CD4-positive, CD25-positive, alpha-beta regulatory T cell (primary cell): Measurements from ENCODE around the gene DDX31. TPM values are rescaled to one million over a fixed set of nuclear protein-coding genes. Genes with fewer than 3 reads are reported as not detected.
A peak's percentile ranks its signal among the peaks of the same experiment; 100 is the strongest.

Source experiments
- ATAC-seq, 2 donors: fragments of 150-1000 bp; cut with Tn5 transposase; one replicate each; pipeline ENCODE4 v1.10.0; 2021; ENCODE audit warnings: low read depth in 2 of 2, moderate number of reproducible peaks in 2 of 2, moderate library complexity in 1 of 2
- DNase-seq, 3 donors: peaks; one replicate each; pipeline versions ENCODE4 v3.0.0 to v3.0.0-alpha.2; 2012 to 2022; ENCODE audit warnings: mixed read lengths in 1 of 3
- H3K27ac ChIP-seq: one replicate; pipeline ENCODE4 v1.7.0; 2013; ENCODE audit warnings: mild to moderate bottlenecking, low read length; ENCODE audit not compliant: insufficient read depth, poor library complexity, severe bottlenecking
- H3K27me3 ChIP-seq: one replicate; pipeline ENCODE4 v1.7.0; 2013; ENCODE audit warnings: low read length; ENCODE audit not compliant: control insufficient read depth, insufficient read depth
- H3K36me3 ChIP-seq: one replicate; pipeline ENCODE4 v1.7.0; 2013; ENCODE audit warnings: mild to moderate bottlenecking, low read length, moderate library complexity; ENCODE audit not compliant: control insufficient read depth, insufficient read depth
- H3K4me1 ChIP-seq: 2 replicates; pipeline ENCODE4 v1.7.0; 2013; ENCODE audit warnings: mild to moderate bottlenecking, low read length; ENCODE audit not compliant: insufficient read depth, control insufficient read depth, poor library complexity, severe bottlenecking
- H3K4me3 ChIP-seq: one replicate; pipeline ENCODE4 v1.7.0; 2013; ENCODE audit warnings: low read depth, mild to moderate bottlenecking, low read length, moderate library complexity
- H3K9me3 ChIP-seq, 2 experiments: 1 replicate in 1 of 2; 2 replicates in 1 of 2; pipeline ENCODE4 v1.7.0; 2013; ENCODE audit warnings: low read length in 2 of 2, mild to moderate bottlenecking in 1 of 2, moderate library complexity in 1 of 2; ENCODE audit not compliant: control insufficient read depth in 2 of 2
- H3K27ac Mint-ChIP-seq, 3 donors: one replicate each; pipeline ENCODE4 v1.8.0; 2020 to 2022; ENCODE audit warnings: mild to moderate bottlenecking in 3 of 3, mixed read lengths in 3 of 3, moderate library complexity in 2 of 3
- H3K27me3 Mint-ChIP-seq: one replicate; pipeline ENCODE4 v1.8.0; 2022; ENCODE audit warnings: mild to moderate bottlenecking, mixed read lengths
- H3K36me3 Mint-ChIP-seq: one replicate; pipeline ENCODE4 v1.8.0; 2020; ENCODE audit warnings: mixed read lengths
- H3K4me1 Mint-ChIP-seq, 4 donors: one replicate each; pipeline ENCODE4 v1.8.0; 2020 to 2022; ENCODE audit warnings: mixed read lengths in 4 of 4, mild to moderate bottlenecking in 1 of 4
- H3K4me3 Mint-ChIP-seq, 4 donors: one replicate each; pipeline ENCODE4 v1.8.0; 2020 to 2022; ENCODE audit warnings: mild to moderate bottlenecking in 4 of 4, mixed read lengths in 4 of 4, moderate library complexity in 3 of 4
- H3K9me3 Mint-ChIP-seq, 7 donors: one replicate each; pipeline ENCODE4 v1.8.0; 2020 to 2022; ENCODE audit warnings: mixed read lengths in 7 of 7, mild to moderate bottlenecking in 3 of 7, moderate library complexity in 2 of 7
- polyA plus RNA-seq, 4 donors: library from polyadenylated mRNA; unstranded; fragments of 300-500 nt; fragmentation: Illumina TruSeq; gene quantifications; one replicate each; pipeline ENCODE4 v1.2.3, GENCODE V29; 2021
- total RNA-seq: library from RNA; stranded (reverse); gene quantifications from one replicate; pipeline ENCODE4 v1.2.3, GENCODE V29; 2022

The DDX31 gene
- total and polyA plus RNA-seq, 5 donors from 2014 or later: 7.1 to 12.1 (median 7.3) TPM

DNA sequence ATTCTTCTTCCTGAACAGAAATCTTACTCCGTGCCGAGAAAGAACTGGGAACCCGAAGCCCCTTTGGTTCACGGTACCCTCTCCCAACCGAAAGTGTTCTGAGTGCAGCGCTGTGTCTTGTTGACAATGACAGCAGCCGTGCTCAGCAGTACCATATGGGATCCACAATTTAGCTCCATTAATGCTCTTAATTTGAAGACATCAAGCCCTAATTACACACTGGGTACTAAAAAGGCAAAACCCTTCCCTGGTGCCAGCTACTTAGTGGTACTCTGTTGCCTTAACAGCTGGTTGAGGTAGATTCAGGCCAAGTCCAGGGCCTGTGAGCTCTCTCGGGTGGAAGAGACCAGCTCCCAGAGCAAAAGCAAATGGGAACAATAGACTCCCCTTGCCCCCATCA is 24.5 kb downstream of the DDX31 start:
- peaks cover 70% of the 10 kb centered on the region for H3K36me3 Mint-ChIP-seq
- no peak overlapping the region for H3K4me3 Mint-ChIP-seq
- H3K4me1 Mint-ChIP-seq: no peaks in the 10 kb centered on the region
- no peak overlapping the region for H3K4me3 ChIP-seq
- no peaks in the 10 kb centered on the region for H3K9me3 Mint-ChIP-seq
- no peaks in the 10 kb centered on the region for H3K9me3 ChIP-seq
- no peaks in the 10 kb centered on the region for H3K4me1 ChIP-seq
- no peaks in the 10 kb centered on the region for H3K27me3 ChIP-seq
- no peak overlapping the region for H3K27ac ChIP-seq
- ATAC-seq: no peak
- H3K36me3 ChIP-seq: peaks cover 77% of the 10 kb centered on the region
- no peaks in the 10 kb centered on the region for H3K27me3 Mint-ChIP-seq
- H3K27ac Mint-ChIP-seq: peak overlapping the region in 1 of 3 donors; percentile 20
- no peak for DNase-seq

DNA sequence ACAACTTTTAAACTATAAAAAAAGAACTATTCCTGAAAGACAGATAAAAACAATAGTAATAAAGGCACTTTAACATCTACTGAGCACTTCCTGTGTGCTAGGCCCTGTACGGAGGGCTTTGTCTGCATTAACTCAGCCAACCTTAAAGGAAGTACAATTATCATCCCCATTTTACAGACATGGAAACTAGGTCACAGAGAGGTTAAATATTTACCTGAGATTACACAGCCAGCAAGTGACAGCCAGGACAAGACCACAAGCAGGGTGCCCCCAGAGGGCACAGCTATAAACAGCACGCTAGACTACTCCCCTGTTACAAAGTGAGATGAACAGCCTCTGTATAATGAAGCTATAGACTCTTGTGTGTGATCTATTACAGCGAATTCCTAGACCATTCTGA is 25.5 kb downstream of the DDX31 start:
- peaks cover 73% of the 10 kb centered on the region for H3K36me3 Mint-ChIP-seq
- no peaks in the 10 kb centered on the region for H3K27me3 ChIP-seq
- H3K27ac Mint-ChIP-seq: peak overlapping the region in 1 of 3 donors; percentile 14
- H3K27ac ChIP-seq: no peak overlapping the region
- H3K36me3 ChIP-seq: peaks cover 83% of the 10 kb centered on the region
- H3K9me3 ChIP-seq: no peaks in the 10 kb centered on the region
- H3K4me1 ChIP-seq: no peaks in the 10 kb centered on the region
- no peak overlapping the region for H3K4me3 Mint-ChIP-seq
- ATAC-seq (peak in 1 of 2 donors; percentile 37), DNase-seq (peak in 2 of 3 donors; percentile 8 to 21)
- no peaks in the 10 kb centered on the region for H3K9me3 Mint-ChIP-seq
- no peaks in the 10 kb centered on the region for H3K27me3 Mint-ChIP-seq
- H3K4me1 Mint-ChIP-seq: no peaks in the 10 kb centered on the region
- no peak overlapping the region for H3K4me3 ChIP-seq

DNA sequence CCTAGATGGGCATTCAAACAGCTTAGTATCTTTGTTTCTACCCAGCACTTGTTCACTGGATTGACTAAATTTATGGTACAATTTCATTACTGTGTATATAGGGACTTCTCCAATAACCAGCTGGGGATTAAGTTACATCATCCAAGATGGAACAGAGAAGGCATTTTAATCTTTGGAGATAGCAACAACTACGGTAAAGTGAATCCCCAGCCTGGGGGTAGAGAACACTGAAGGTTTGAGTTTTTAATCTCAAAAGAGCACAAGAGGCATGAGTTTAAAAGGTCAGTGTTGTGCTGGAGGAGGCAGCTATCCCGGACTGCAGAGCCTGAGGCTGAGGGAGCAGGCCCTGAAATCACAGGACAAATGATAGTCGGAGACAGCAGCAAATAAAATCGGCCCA is 28.6 kb downstream of the DDX31 start:
- Histone ChIP-seq H3K27me3 (no peaks in the 10 kb centered on the region), H3K4me3 (no peak overlapping the region), H3K9me3 (no peaks in the 10 kb centered on the region), H3K36me3 (peaks cover 72% of the 10 kb centered on the region), H3K27ac (no peak overlapping the region), H3K4me1 (no peaks in the 10 kb centered on the region)
- H3K27ac Mint-ChIP-seq: peak overlapping the region in 1 of 3 donors; percentile 74
- H3K27me3 Mint-ChIP-seq: no peaks in the 10 kb centered on the region
- H3K4me1 Mint-ChIP-seq: no peaks in the 10 kb centered on the region
- no peak for ATAC-seq
- no peaks in the 10 kb centered on the region for H3K9me3 Mint-ChIP-seq
- no peak for DNase-seq
- peaks cover 62% of the 10 kb centered on the region for H3K36me3 Mint-ChIP-seq
- H3K4me3 Mint-ChIP-seq: no peak overlapping the region

DNA sequence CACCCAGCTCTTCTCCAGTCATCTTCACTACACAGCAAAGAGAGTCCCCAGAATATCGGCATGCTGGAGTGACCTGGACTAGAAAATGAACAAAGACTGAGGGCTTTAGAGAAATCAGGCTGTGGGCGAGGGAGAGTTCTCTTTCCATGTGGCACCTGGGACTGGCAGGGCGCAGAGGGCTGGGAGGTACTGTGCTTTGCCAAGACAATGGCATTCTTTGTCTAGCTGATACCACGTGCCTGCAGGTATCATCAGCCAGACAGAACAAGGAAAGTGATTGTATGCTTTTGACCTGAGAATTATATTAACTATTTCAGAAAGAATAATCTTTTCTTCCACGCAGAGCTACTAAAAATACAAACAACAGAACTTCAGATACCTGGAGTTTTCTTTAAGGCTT is 30.5 kb downstream of the DDX31 start:
- H3K4me3 Mint-ChIP-seq: no peak overlapping the region
- no peaks in the 10 kb centered on the region for H3K9me3 Mint-ChIP-seq
- H3K27ac Mint-ChIP-seq: peak overlapping the region in 1 of 3 donors; percentile 20
- Histone ChIP-seq H3K4me1 (no peaks in the 10 kb centered on the region), H3K27me3 (no peaks in the 10 kb centered on the region), H3K36me3 (peaks cover 57% of the 10 kb centered on the region), H3K4me3 (no peak overlapping the region), H3K27ac (no peak overlapping the region), H3K9me3 (no peaks in the 10 kb centered on the region)
- H3K27me3 Mint-ChIP-seq: no peaks in the 10 kb centered on the region
- no peak for ATAC-seq
- peaks cover 48% of the 10 kb centered on the region for H3K36me3 Mint-ChIP-seq
- no peaks in the 10 kb centered on the region for H3K4me1 Mint-ChIP-seq
- DNase-seq: no peak

DNA sequence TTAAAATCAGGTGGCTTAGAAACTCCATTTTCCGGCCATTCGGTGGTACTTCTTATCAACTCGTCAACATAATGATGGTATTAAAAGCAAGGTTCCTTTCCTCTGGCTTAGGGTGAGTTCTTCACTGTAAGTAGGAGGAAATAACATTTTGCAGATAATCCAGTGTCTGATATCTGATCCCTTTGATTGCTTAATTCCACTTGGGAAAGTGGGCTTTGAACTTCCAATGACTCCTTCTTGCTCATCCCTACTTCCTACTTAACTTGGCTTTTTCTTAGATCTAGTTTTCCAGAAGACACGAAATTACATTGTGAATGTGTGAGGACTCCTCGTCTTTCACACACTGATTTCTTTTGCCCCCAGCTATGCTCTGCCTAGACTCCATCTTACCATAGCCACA is 31.5 kb downstream of the DDX31 start:
- Mint-ChIP-seq H3K9me3 (no peaks in the 10 kb centered on the region), H3K4me3 (no peak overlapping the region), H3K27ac (no peak overlapping the region), H3K4me1 (peaks cover 0 to 2% (median 0%) of the 10 kb centered on the region in 4 donors), H3K36me3 (peaks cover 46% of the 10 kb centered on the region), H3K27me3 (no peaks in the 10 kb centered on the region)
- DNase-seq: no peak
- Histone ChIP-seq H3K4me1 (no peaks in the 10 kb centered on the region), H3K4me3 (no peak overlapping the region), H3K9me3 (no peaks in the 10 kb centered on the region), H3K27ac (no peak overlapping the region), H3K36me3 (peaks cover 56% of the 10 kb centered on the region), H3K27me3 (no peaks in the 10 kb centered on the region)
- ATAC-seq: no peak

DNA sequence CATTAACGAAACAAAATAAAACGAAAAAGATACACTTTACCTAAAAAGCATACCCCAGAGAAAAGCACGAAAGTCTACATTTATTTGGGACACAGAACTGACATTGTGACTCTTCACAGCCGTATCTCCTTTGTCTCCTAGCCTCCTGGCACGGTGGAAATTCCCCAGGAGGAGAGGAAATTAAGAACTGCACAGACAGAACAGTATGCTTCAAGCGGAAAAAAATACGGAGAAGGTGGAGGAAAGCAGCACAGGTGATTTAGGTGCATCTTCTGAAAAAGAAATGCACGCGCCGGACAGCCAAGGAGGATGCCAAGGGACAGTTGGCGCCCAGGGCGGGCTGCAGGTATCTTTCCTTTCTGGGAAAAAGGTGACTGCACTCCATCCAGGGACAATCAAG is 32.0 kb downstream of the DDX31 start:
- H3K4me1 Mint-ChIP-seq: peaks cover 0 to 3% (median 0%) of the 10 kb centered on the region in 4 donors
- no peak overlapping the region for H3K27ac ChIP-seq

DNA sequence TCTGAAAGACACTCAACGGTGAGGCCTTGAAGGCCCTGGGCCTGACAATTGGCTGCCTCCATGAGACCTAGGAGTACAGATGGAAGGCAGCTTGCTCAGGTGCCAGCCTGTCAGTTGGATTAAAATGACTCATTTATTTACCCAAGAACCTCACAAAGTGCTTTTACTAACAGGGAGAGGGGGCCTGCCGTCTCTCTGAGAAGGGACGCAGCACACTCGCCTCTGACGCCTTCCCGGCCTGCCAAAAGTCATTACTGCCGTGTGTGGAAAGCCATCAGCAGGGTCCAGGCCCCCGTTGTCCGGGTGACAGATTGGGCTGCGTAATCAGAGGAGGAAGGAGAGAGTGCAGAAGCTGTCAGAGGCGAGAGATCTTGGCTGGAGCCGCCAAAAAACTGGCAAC is 32.4 kb downstream of the DDX31 start:
- Mint-ChIP-seq H3K4me3 (no peak overlapping the region), H3K27ac (no peak overlapping the region), H3K4me1 (peaks cover 0 to 4% (median 0%) of the 10 kb centered on the region in 4 donors), H3K9me3 (no peaks in the 10 kb centered on the region), H3K27me3 (no peaks in the 10 kb centered on the region), H3K36me3 (peaks cover 47% of the 10 kb centered on the region)
- Histone ChIP-seq H3K27me3 (no peaks in the 10 kb centered on the region), H3K27ac (no peak overlapping the region), H3K36me3 (peaks cover 53% of the 10 kb centered on the region), H3K9me3 (no peaks in the 10 kb centered on the region), H3K4me3 (no peak overlapping the region), H3K4me1 (no peaks in the 10 kb centered on the region)
- ATAC-seq (no peak), DNase-seq (no peak)

More for the DNA sequence above, 32.0 kb downstream of the DDX31 start:
- no peaks in the 10 kb centered on the region for H3K9me3 Mint-ChIP-seq
- H3K36me3 ChIP-seq: peaks cover 52% of the 10 kb centered on the region
- ATAC-seq (no peak), DNase-seq (no peak)
- peak overlapping the region in 1 of 3 donors; percentile 16 for H3K27ac Mint-ChIP-seq
- H3K9me3 ChIP-seq: no peaks in the 10 kb centered on the region
- no peaks in the 10 kb centered on the region for H3K4me1 ChIP-seq
- H3K4me3 ChIP-seq: no peak overlapping the region
- H3K27me3 ChIP-seq: no peaks in the 10 kb centered on the region
- H3K36me3 Mint-ChIP-seq: peaks cover 46% of the 10 kb centered on the region
- H3K4me3 Mint-ChIP-seq: no peak overlapping the region
- H3K27me3 Mint-ChIP-seq: no peaks in the 10 kb centered on the region

DNA sequence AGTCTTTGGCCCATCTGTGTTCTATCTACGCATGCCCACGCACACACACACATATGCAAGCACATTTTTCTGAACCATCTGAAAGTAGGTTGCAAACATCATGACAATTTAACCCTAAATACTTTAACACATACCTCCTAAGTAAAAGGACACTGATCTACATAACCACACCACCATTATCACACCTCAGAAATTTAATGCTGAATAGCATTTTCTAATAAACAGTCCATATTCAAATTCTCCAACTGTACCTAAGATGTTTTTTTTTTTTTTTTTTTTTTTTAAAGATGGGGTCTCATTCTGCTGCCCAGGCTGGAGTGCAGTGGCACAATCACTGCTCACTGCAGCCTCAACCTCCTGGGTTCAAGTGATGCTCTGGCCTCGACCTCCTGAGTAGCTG is 35.5 kb downstream of the DDX31 start:
- ATAC-seq: no peak

More for the DNA sequence above, 35.5 kb downstream of the DDX31 start:
- H3K36me3 ChIP-seq: peaks cover 42% of the 10 kb centered on the region
- DNase-seq: no peak
- Mint-ChIP-seq H3K27ac (peak overlapping the region in 1 of 3 donors; percentile 58), H3K9me3 (no peaks in the 10 kb centered on the region), H3K27me3 (no peaks in the 10 kb centered on the region), H3K36me3 (peaks cover 47% of the 10 kb centered on the region), H3K4me3 (no peak overlapping the region), H3K4me1 (peaks cover 0 to 4% (median 0%) of the 10 kb centered on the region in 4 donors)
- no peak overlapping the region for H3K4me3 ChIP-seq
- H3K27me3 ChIP-seq: no peaks in the 10 kb centered on the region
- no peak overlapping the region for H3K27ac ChIP-seq
- no peaks in the 10 kb centered on the region for H3K9me3 ChIP-seq
- no peaks in the 10 kb centered on the region for H3K4me1 ChIP-seq
